ENCODE measurements around the gene ZNRF1. TPM values are rescaled to one million over a fixed set of nuclear protein-coding genes. Genes with fewer than 3 reads are reported as not detected.

ZNRF1 gene
- total and polyA plus RNA-seq, 2 of the 13 experiments (the other 11 are each of a cell fraction or from before 2014, with no cell fraction given): 43.9 to 58.7 TPM

DNA sequence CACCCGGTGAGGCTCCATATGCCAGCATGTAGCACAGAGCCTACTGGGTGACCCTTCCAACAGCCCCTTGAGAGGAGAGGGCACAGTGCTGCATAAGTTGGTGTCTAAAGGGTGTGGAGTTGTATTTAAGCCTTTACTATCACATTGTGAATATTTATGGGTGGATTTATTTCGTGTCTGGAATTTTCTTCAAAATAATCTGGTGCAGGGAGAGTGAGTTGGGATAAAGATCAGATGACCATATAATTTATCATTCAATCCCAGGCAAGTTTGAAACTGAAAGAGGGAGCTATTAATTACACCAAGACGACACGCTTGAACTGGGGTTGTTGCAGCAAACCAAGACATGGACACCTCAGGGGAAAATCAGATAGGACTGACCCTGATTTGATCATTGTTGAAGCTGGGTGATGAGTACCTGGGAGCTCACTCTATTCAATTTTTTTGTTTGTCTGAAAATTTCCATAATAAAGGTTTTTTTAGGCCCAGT is 75.5 kb downstream of the ZNRF1 start (continued):
- TF ChIP-seq, protein P1, sequence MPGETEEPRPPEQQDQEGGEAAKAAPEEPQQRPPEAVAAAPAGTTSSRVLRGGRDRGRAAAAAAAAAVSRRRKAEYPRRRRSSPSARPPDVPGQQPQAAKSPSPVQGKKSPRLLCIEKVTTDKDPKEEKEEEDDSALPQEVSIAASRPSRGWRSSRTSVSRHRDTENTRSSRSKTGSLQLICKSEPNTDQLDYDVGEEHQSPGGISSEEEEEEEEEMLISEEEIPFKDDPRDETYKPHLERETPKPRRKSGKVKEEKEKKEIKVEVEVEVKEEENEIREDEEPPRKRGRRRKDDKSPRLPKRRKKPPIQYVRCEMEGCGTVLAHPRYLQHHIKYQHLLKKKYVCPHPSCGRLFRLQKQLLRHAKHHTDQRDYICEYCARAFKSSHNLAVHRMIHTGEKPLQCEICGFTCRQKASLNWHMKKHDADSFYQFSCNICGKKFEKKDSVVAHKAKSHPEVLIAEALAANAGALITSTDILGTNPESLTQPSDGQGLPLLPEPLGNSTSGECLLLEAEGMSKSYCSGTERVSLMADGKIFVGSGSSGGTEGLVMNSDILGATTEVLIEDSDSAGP (CRISPR knock-in tag; IDR thresholded peaks at IDR 0.05; ENCODE audit: borderline replicate concordance): 0 out of 2 replicates have a peak, but pooled peaks have one; percentile 23
- no peak for TF ChIP-seq IKZF1 (IDR thresholded peaks at IDR 0.05)
- 0 out of 2 replicates have a peak, but pooled peaks have one; percentile 18 for TF ChIP-seq PHF21A (CRISPR knock-in tag; IDR thresholded peaks at IDR 0.05)
- no peak for TF ChIP-seq FOSL1 (CRISPR knock-in tag; IDR thresholded peaks at IDR 0.05; ENCODE audit: borderline replicate concordance)
- TF ChIP-seq ZNF10 (CRISPR knock-in tag; IDR thresholded peaks at IDR 0.05; ENCODE audit: borderline replicate concordance, low read depth): no peak
- no peak for TF ChIP-seq ZNF33B (CRISPR knock-in tag; IDR thresholded peaks at IDR 0.05)

- no peak for FAIRE-seq
- H3K27me3 ChIP-seq (ENCODE audit: control insufficient read depth in 1 of 2, insufficient read depth in 2 of 2, low read length in 2 of 2): no peaks in the 10 kb centered on the region
- DNase-seq (ENCODE audit: low spot score): no peak
- no peak overlapping the region for H2AFZ ChIP-seq (ENCODE audit: low read length)
- no TSS peak for BruUV-seq (replicated peaks)
- intact Hi-C loops (cut with micrococcal nuclease; ENCODE audit: unreplicated experiment) (no loop called here), in situ Hi-C loops (cut with HindIII; ENCODE audit: extremely low pct_ligation_motif_present, low pct_unique_long_range_greater_than_20kb) (no loop called here)
- ATAC-seq: no peak
- H4K20me1 ChIP-seq (ENCODE audit: insufficient read depth, low read length): peaks cover 51% of the 10 kb centered on the region
- no peak overlapping the region for H3K4me3 ChIP-seq (replicated peaks in 1 of 3; ENCODE audit: insufficient read depth in 1 of 3, low read depth in 2 of 3, low read length in 3 of 3)
- H3K9me3 ChIP-seq (ENCODE audit: low read length): no peaks in the 10 kb centered on the region
- no peak overlapping the region for H3K4me2 ChIP-seq (ENCODE audit: low read depth, low read length)
- ChIA-PET CTCF (ENCODE audit: low intra/inter-chr PET ratio, low total read pairs) (no interaction called here), POLR2A (no interaction called here)
- peaks cover 91% of the 10 kb centered on the region for H3K79me2 ChIP-seq (ENCODE audit: insufficient read depth, low read length)
- no peak overlapping the region for H3K27ac ChIP-seq (ENCODE audit: extremely low read length, insufficient read depth, low read length)
- peaks cover 7 to 9% of the 10 kb centered on the region in 2 experiments; a peak in 2 of 5 replicates for H3K36me3 ChIP-seq (replicated peaks in 1 of 2; ENCODE audit: control insufficient read depth in 1 of 2, insufficient read depth in 2 of 2, low read length in 2 of 2)
- peaks cover 37% of the 10 kb centered on the region for H3K4me1 ChIP-seq (ENCODE audit: insufficient read depth, low read length)
- no peak for TF ChIP-seq BRF2 (CRISPR knock-in tag; IDR thresholded peaks at IDR 0.05)
- TF ChIP-seq TEAD3 (CRISPR knock-in tag; optimal IDR thresholded peaks at IDR 0.05; ENCODE audit: borderline replicate concordance): no peak
- 0 out of 2 replicates have a peak, but pooled peaks have one; percentile 16 for TF ChIP-seq HDAC1 (CRISPR knock-in tag; IDR thresholded peaks at IDR 0.05)
- TF ChIP-seq SOX13 (IDR thresholded peaks at IDR 0.05): no peak
- TF ChIP-seq SOX13 (CRISPR knock-in tag; conservative IDR thresholded peaks at IDR 0.05 in 1 of 2, IDR thresholded peaks at IDR 0.05 in 1 of 2): no peak
- TF ChIP-seq, protein P2, sequence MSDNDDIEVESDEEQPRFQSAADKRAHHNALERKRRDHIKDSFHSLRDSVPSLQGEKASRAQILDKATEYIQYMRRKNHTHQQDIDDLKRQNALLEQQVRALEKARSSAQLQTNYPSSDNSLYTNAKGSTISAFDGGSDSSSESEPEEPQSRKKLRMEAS (IDR thresholded peaks at IDR 0.05): no peak
- TF ChIP-seq ZBTB3 (CRISPR knock-in tag; IDR thresholded peaks at IDR 0.05; ENCODE audit: borderline replicate concordance, low read depth): no peak
- TF ChIP-seq, protein P3, sequence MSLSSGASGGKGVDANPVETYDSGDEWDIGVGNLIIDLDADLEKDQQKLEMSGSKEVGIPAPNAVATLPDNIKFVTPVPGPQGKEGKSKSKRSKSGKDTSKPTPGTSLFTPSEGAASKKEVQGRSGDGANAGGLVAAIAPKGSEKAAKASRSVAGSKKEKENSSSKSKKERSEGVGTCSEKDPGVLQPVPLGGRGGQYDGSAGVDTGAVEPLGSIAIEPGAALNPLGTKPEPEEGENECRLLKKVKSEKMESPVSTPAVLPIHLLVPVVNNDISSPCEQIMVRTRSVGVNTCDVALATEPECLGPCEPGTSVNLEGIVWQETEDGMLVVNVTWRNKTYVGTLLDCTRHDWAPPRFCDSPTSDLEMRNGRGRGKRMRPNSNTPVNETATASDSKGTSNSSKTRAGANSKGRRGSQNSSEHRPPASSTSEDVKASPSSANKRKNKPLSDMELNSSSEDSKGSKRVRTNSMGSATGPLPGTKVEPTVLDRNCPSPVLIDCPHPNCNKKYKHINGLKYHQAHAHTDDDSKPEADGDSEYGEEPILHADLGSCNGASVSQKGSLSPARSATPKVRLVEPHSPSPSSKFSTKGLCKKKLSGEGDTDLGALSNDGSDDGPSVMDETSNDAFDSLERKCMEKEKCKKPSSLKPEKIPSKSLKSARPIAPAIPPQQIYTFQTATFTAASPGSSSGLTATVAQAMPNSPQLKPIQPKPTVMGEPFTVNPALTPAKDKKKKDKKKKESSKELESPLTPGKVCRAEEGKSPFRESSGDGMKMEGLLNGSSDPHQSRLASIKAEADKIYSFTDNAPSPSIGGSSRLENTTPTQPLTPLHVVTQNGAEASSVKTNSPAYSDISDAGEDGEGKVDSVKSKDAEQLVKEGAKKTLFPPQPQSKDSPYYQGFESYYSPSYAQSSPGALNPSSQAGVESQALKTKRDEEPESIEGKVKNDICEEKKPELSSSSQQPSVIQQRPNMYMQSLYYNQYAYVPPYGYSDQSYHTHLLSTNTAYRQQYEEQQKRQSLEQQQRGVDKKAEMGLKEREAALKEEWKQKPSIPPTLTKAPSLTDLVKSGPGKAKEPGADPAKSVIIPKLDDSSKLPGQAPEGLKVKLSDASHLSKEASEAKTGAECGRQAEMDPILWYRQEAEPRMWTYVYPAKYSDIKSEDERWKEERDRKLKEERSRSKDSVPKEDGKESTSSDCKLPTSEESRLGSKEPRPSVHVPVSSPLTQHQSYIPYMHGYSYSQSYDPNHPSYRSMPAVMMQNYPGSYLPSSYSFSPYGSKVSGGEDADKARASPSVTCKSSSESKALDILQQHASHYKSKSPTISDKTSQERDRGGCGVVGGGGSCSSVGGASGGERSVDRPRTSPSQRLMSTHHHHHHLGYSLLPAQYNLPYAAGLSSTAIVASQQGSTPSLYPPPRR (CRISPR knock-in tag; IDR thresholded peaks at IDR 0.05; ENCODE audit: borderline replicate concordance): no peak
- H3K9ac ChIP-seq (ENCODE audit: insufficient read depth, low read depth, low read length): no peak overlapping the region
- 96% methylated on average over 9 of the region's 12 CpGs for WGBS (ENCODE audit: low lambda C conversion rate)
Measured at GRCh38 chr16:75074920-75075687, 76.3 kb downstream of the ZNRF1 start.

Measured in HepG2 (cell line).